Effector memory CD4-positive, alpha-beta T cell (primary cell): ENCODE results near the gene MAP4.

Experiments
- DNase-seq, 3 donors: peaks; one replicate each; pipeline ENCODE4 v3.0.0-alpha.2; 2020
- H3K27ac ChIP-seq: 2 replicates; pipeline ENCODE4 v1.7.0; 2013; ENCODE audit warnings: mild to moderate bottlenecking, low read length, moderate library complexity; ENCODE audit not compliant: insufficient read depth, poor library complexity, severe bottlenecking
- H3K27me3 ChIP-seq: replicated peaks from 2 replicates; pipeline ENCODE4 v1.7.0; 2013; ENCODE audit warnings: mild to moderate bottlenecking, low read length; ENCODE audit not compliant: insufficient read depth, control insufficient read depth, poor library complexity, severe bottlenecking
- H3K36me3 ChIP-seq: 2 replicates; pipeline ENCODE4 v1.7.0; 2013; ENCODE audit warnings: mild to moderate bottlenecking, low read length, moderate library complexity; ENCODE audit not compliant: control insufficient read depth, insufficient read depth
- H3K4me1 ChIP-seq: 2 replicates; pipeline ENCODE4 v1.7.0; 2013; ENCODE audit warnings: low read length, mild to moderate bottlenecking; ENCODE audit not compliant: control insufficient read depth, insufficient read depth, poor library complexity, severe bottlenecking
- H3K4me3 ChIP-seq: 2 replicates; pipeline ENCODE4 v1.7.0; 2013; ENCODE audit warnings: low read length, low read depth, mild to moderate bottlenecking; ENCODE audit not compliant: insufficient read depth, poor library complexity, severe bottlenecking
- H3K9me3 ChIP-seq: 2 replicates; pipeline ENCODE4 v1.7.0; 2013; ENCODE audit warnings: mild to moderate bottlenecking, low read length, moderate library complexity; ENCODE audit not compliant: control insufficient read depth

MAP4 gene

GRCh38 chr3:47907784-47908183 is 108.4 kb downstream of the MAP4 start:
- H3K4me3 ChIP-seq: no peak overlapping the region
- H3K36me3 ChIP-seq: peaks cover 6% of the 10 kb centered on the region
- H3K9me3 ChIP-seq: no peaks in the 10 kb centered on the region
- no peaks in the 10 kb centered on the region for H3K4me1 ChIP-seq
- no peak overlapping the region for H3K27ac ChIP-seq
- no peak for DNase-seq
- H3K27me3 ChIP-seq: no peaks in the 10 kb centered on the region

- Histone ChIP-seq H3K4me3 (no peak overlapping the region), H3K4me1 (no peaks in the 10 kb centered on the region), H3K27ac (no peak overlapping the region), H3K36me3 (no peaks in the 10 kb centered on the region), H3K27me3 (no peaks in the 10 kb centered on the region), H3K9me3 (no peaks in the 10 kb centered on the region)
- no peak for DNase-seq
Measured at GRCh38 chr3:47902746-47903145, 113.5 kb downstream of the MAP4 start.

DNA sequence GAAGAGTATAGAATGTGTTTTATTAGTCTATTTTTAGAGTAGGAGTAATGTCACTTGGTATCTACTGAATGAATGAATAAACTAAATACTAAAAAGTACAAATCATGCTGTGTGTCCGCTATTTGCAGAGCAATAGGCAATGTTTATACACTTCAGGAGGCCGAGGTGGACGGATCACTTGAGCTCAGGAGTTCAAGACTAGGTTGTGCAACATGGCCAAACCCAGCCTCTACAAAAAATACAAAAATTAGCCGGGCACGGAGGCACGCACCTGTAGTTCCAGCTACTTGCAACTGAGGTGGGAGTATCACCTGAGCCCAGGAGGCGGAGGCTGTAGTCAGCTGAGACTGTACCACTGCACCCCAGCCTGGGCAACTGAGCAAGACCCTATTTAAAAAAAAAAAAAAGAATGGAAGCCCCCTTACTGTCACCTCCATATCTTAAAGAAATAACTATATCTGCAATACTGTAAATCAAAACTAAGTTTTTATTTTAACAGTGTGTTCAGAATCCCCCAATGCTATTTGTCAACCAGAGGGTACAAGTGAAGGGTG is 114.9 kb downstream of the MAP4 start:
- DNase-seq: no peak
- Histone ChIP-seq H3K9me3 (no peaks in the 10 kb centered on the region), H3K27me3 (no peaks in the 10 kb centered on the region), H3K36me3 (no peaks in the 10 kb centered on the region), H3K4me1 (no peaks in the 10 kb centered on the region), H3K4me3 (no peak overlapping the region), H3K27ac (no peak overlapping the region)

GRCh38 chr3:47899495-47900108 is 116.6 kb downstream of the MAP4 start:
- H3K4me3 ChIP-seq: no peak overlapping the region
- no peaks in the 10 kb centered on the region for H3K27me3 ChIP-seq
- no peak for DNase-seq
- H3K27ac ChIP-seq: no peak overlapping the region
- H3K36me3 ChIP-seq: no peaks in the 10 kb centered on the region
- H3K4me1 ChIP-seq: no peaks in the 10 kb centered on the region
- no peaks in the 10 kb centered on the region for H3K9me3 ChIP-seq

GRCh38 chr3:47897954-47898353 is 118.3 kb downstream of the MAP4 start:
- no peaks in the 10 kb centered on the region for H3K9me3 ChIP-seq
- H3K27ac ChIP-seq: no peak overlapping the region
- no peaks in the 10 kb centered on the region for H3K4me1 ChIP-seq
- no peak overlapping the region for H3K4me3 ChIP-seq
- H3K27me3 ChIP-seq: no peaks in the 10 kb centered on the region
- peaks cover 3% of the 10 kb centered on the region for H3K36me3 ChIP-seq
- DNase-seq: no peak

DNA sequence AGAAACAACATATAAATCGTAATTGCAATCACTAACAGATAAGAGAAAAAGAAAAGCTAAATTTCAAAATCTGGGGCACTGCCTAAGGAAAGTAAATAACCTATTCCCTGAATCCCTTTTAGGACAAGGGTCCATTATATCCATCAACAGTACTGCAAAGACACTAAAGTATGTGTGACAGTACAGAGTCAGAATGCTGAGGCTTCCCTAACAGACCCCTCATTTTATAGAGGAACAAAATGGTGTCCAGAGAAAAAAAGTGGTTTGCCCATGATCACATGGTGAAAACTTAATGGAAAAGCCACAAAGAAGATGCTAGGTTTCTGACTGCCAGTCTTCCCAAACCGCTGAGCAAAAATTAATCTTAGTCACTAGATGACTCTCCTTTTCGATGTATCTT is 119.5 kb downstream of the MAP4 start:
- peaks cover 6% of the 10 kb centered on the region for H3K36me3 ChIP-seq
- H3K27me3 ChIP-seq: no peaks in the 10 kb centered on the region
- no peak for DNase-seq
- no peak overlapping the region for H3K4me3 ChIP-seq
- H3K4me1 ChIP-seq: no peaks in the 10 kb centered on the region
- no peaks in the 10 kb centered on the region for H3K9me3 ChIP-seq
- H3K27ac ChIP-seq: no peak overlapping the region

GRCh38 chr3:47895241-47895640 is 121.0 kb downstream of the MAP4 start:
- H3K4me3 ChIP-seq: no peak overlapping the region
- peaks cover 6% of the 10 kb centered on the region for H3K36me3 ChIP-seq
- H3K4me1 ChIP-seq: no peaks in the 10 kb centered on the region
- no peak for DNase-seq
- H3K27ac ChIP-seq: no peak overlapping the region
- no peaks in the 10 kb centered on the region for H3K9me3 ChIP-seq
- no peaks in the 10 kb centered on the region for H3K27me3 ChIP-seq

- no peaks in the 10 kb centered on the region for H3K4me1 ChIP-seq
- no peak overlapping the region for H3K4me3 ChIP-seq
- DNase-seq: no peak
- H3K9me3 ChIP-seq: no peaks in the 10 kb centered on the region
- peaks cover 10% of the 10 kb centered on the region for H3K36me3 ChIP-seq
- no peaks in the 10 kb centered on the region for H3K27me3 ChIP-seq
- no peak overlapping the region for H3K27ac ChIP-seq
Measured at GRCh38 chr3:47892286-47893040, 123.8 kb downstream of the MAP4 start.

- H3K4me1 ChIP-seq: no peaks in the 10 kb centered on the region
- peaks cover 10% of the 10 kb centered on the region for H3K36me3 ChIP-seq
- no peak overlapping the region for H3K27ac ChIP-seq
- H3K27me3 ChIP-seq: no peaks in the 10 kb centered on the region
- no peak for DNase-seq
- H3K9me3 ChIP-seq: no peaks in the 10 kb centered on the region
- H3K4me3 ChIP-seq: no peak overlapping the region
Measured at GRCh38 chr3:47891613-47892005, 124.6 kb downstream of the MAP4 start.

DNA sequence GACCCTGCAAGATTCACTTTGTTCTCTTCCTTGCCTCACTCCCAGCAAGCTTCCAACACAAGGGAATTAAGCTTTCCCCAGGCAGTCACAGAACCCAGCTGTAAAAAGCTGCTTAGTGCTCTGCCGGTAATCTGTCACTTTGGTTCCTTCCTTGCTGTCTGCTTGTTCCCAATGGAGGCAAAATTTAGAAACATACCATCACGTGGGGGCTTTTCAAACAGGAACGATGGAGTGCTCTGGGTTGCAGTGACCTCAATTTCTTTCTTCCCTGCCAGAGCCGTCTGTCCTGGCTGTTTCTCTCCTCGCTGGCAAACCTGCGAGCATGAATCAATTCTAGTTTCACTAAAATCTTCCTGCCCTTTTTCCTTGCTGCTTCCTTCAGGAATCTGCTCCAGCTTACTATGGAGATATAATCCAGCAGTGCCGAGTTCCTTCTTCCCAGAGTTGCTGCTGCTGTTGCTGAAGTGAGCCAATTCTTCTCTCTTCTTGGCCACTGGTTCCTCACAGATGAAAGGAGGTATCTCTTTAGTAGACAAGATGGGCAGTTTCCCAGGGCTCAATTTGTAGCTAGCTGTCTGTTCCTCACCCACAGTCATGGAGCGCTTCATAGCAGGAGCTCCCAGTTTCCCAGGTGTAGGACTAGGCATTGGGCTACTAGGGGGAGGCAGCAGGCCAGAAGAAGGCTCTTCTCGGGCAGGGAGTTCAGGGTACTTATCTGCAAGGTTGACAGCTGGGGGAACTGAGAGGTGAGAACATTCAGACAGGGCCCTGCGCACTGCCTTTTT is 125.2 kb downstream of the MAP4 start:
- no peak for DNase-seq
- Histone ChIP-seq H3K27ac (no peak overlapping the region), H3K36me3 (peaks cover 10% of the 10 kb centered on the region), H3K9me3 (no peaks in the 10 kb centered on the region), H3K4me1 (no peaks in the 10 kb centered on the region), H3K4me3 (no peak overlapping the region), H3K27me3 (no peaks in the 10 kb centered on the region)
